BJ (cell line): ENCODE data around the gene MKRN2. TPM values are rescaled to one million over a fixed set of nuclear protein-coding genes. Genes with fewer than 3 reads are reported as not detected.
A peak's percentile ranks its signal among the peaks of the same experiment; 100 is the strongest.
"Not testable (repeated sequence)": the region's sequence is repeated elsewhere in the genome, so short reads cannot be mapped to it uniquely, and the experiment has no call there.

ENCODE experiments used
- CTCF ChIA-PET: fragments of 350-600 bp; formaldehyde crosslinking; extraction: SDS; loops from one replicate; lab custom pipeline; 2021; ENCODE audit warnings: antibody characterized with exemption, inconsistent platforms; lab: Yijun Ruan, JAX
- POLR2A ChIA-PET: fragments of 300-600 bp; sonication (Branson Sonifier 250); formaldehyde crosslinking; extraction: SDS; loops from one replicate; lab custom pipeline; 2021; ENCODE audit warnings: antibody characterized with exemption; lab: Charles Lee
- DNase-seq: peaks from one replicate; pipeline ENCODE4 v3.0.0-alpha.2; 2011; ENCODE audit warnings: low read depth
- H3K27me3 ChIP-seq: 2 replicates; pipeline ENCODE4 v1.6.0; 2011; ENCODE audit warnings: low read length; ENCODE audit not compliant: control insufficient read depth, insufficient read depth
- H3K36me3 ChIP-seq: 2 replicates; pipeline ENCODE4 v1.5.1; 2011; ENCODE audit warnings: low read length; ENCODE audit not compliant: control insufficient read depth, insufficient read depth
- H3K4me3 ChIP-seq: 2 replicates; pipeline ENCODE4 v1.5.1; 2011; ENCODE audit warnings: low read depth, mild to moderate bottlenecking, control low read depth, low read length
- polyA plus RNA-seq: library from polyadenylated mRNA; depleted of rRNA; stranded (reverse); fragments of >200 nt; gene quantifications from 2 replicates; pipeline ENCODE4 v1.2.3, GENCODE V29; 2011
- TF ChIP-seq, protein P1 (sequence below): IDR thresholded peaks from 2 replicates; pipeline ENCODE4 v1.5.1; 2011; ENCODE audit warnings: low read depth, mild to moderate bottlenecking, control low read depth, inconsistent platforms, low read length, moderate library complexity; ENCODE audit not compliant: insufficient read depth

MKRN2 gene
- polyA plus RNA-seq, 1 experiment = 56.2 TPM

DNA sequence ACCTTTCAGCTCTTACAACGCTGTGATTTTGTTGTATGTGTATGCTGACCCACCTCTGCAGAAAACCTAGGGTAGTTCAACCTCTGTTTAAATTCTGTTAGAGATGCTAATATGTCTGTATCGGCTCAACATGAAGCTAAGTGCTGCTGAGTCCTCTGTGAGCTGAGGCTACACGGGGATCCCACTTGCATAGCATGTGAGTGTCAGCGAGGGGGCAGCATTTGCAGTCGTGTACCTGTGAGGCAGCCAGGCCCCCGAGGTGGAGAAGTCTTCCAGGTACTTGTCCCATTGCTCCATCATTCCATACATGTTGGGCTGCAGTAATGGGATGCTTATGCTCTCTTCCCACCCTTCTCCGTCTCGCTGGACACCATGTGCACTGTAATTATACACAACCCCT is 15.3 kb upstream of the MKRN2 start:
- no peaks in the 10 kb centered on the region for H3K36me3 ChIP-seq
- H3K27me3 ChIP-seq = no peaks in the 10 kb centered on the region
- H3K4me3 ChIP-seq = no peak overlapping the region
- CTCF ChIA-PET = interaction anchor here (0.5 to 1.6 kb wide), 8 partner anchors 9 to 1297 kb away, joined by 3 to 7 read pairs (median 4); no protein-coding TSS in a partner anchor
- POLR2A ChIA-PET = interaction anchor here (0.8 kb wide), 1 partner anchor 33 kb away, joined by 3 read pairs; no protein-coding TSS in a partner anchor
- no peak for DNase-seq
- TF ChIP-seq, protein P1, sequence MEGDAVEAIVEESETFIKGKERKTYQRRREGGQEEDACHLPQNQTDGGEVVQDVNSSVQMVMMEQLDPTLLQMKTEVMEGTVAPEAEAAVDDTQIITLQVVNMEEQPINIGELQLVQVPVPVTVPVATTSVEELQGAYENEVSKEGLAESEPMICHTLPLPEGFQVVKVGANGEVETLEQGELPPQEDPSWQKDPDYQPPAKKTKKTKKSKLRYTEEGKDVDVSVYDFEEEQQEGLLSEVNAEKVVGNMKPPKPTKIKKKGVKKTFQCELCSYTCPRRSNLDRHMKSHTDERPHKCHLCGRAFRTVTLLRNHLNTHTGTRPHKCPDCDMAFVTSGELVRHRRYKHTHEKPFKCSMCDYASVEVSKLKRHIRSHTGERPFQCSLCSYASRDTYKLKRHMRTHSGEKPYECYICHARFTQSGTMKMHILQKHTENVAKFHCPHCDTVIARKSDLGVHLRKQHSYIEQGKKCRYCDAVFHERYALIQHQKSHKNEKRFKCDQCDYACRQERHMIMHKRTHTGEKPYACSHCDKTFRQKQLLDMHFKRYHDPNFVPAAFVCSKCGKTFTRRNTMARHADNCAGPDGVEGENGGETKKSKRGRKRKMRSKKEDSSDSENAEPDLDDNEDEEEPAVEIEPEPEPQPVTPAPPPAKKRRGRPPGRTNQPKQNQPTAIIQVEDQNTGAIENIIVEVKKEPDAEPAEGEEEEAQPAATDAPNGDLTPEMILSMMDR = peak; percentile 42

DNA sequence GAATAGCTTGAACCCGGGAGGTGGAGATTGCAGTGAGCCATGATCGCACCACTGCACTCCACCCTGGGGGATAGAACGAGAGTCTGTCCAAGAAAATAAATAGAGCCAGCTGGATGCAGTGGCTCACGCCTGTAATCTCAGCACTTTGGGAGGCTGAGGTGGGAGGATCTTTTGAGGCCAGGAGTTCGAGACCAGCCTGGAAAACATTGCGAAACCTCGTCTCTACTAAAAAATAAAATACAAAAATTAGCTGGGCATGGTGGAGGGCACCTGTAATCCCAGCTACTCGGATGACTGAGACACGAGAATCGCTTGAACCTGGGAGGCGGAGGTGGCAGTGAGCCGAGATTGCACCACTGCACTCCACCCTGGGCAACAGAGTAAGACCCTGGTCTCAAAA is 13.4 kb upstream of the MKRN2 start:
- POLR2A ChIA-PET, H3K36me3 ChIP-seq, H3K27me3 ChIP-seq, H3K4me3 ChIP-seq, DNase-seq: not testable (repeated sequence)
- CTCF ChIA-PET = interaction anchor here (1.2 to 1.3 kb wide), 3 partner anchors 64 to 409 kb away, joined by 3 read pairs; no protein-coding TSS in a partner anchor

DNA sequence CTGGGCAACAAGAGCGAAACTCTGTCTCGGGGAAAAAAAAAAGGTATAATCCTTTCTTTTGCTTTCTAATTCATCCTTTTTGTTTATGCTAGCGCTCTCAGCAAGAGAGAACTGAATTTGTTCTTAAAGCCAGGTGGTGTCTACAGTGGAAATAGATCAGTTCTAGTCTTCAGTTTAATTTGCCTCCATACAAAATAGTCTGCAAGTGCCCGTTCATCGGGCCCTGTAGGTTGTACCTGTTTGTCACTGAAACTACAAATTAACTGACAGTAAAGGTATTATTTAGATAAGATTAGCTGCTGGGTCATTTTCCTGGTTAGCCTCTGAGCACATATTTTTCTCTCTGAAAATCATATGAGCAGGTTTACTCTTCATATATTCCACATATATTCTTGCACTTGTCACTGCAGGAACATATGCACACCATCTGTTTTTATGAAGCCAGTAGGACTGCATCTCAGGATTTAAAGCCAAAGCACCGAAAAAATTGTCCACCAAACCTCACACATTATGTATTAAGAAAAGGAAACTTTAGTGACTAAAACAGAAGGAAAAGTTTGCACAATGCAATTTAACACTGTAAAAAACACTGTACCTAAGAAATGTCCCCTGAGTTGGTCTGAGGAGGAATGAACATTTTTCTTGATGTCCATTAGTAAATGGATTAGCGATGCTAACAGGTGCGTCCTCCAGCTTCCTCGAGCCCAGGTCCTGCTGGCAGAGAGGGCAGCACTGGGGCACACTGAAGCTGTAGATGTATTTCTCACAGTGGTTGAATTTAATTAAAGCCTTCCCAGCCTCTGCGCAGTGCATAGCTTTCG is 12.0 kb upstream of the MKRN2 start:
- Histone ChIP-seq H3K4me3 (no peak overlapping the region), H3K27me3 (no peaks in the 10 kb centered on the region), H3K36me3 (no peaks in the 10 kb centered on the region)
- ChIA-PET CTCF (interaction anchor here (1.2 to 2.4 kb wide), 2 partner anchors 11 to 175 kb away, joined by 3 to 5 read pairs; partner anchors contain the start of gene MKRN2), POLR2A (no interaction called here)
- DNase-seq = no peak
- TF ChIP-seq, protein P1 = no peak

DNA sequence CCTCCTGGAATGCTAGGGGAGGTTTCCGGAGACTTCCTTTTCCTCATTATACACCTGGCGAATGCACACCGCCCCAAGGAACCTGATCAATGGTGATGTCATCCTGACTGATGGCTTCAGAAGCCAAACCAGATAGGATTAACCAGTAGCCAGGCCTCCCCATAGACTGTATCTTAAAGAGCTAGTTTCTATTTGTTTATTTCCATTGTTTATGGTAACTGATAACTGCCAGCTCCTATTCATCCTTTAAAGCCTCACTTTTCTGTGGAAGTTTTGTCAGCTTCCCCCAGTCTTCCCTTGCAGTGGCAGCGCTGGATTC is 11.5 kb upstream of the MKRN2 start, which contains the start of gene MKRN2OS:
TSS of gene MKRN2OS (minus strand) at position 27 of the 319 bp plus-strand sequence. CDS start 35 bp downstream, outside the sequence.
- no peaks in the 10 kb centered on the region for H3K36me3 ChIP-seq
- no peaks in the 10 kb centered on the region for H3K27me3 ChIP-seq
- TF ChIP-seq, protein P1 = no peak
- H3K4me3 ChIP-seq = no peak within 1 kb of the TSS
- DNase-seq = no peak
- POLR2A ChIA-PET = no interaction called here
- CTCF ChIA-PET = interaction anchor here (2.4 kb wide), 1 partner anchor 11 kb away, joined by 5 read pairs; the partner anchor contains the start of gene MKRN2

DNA sequence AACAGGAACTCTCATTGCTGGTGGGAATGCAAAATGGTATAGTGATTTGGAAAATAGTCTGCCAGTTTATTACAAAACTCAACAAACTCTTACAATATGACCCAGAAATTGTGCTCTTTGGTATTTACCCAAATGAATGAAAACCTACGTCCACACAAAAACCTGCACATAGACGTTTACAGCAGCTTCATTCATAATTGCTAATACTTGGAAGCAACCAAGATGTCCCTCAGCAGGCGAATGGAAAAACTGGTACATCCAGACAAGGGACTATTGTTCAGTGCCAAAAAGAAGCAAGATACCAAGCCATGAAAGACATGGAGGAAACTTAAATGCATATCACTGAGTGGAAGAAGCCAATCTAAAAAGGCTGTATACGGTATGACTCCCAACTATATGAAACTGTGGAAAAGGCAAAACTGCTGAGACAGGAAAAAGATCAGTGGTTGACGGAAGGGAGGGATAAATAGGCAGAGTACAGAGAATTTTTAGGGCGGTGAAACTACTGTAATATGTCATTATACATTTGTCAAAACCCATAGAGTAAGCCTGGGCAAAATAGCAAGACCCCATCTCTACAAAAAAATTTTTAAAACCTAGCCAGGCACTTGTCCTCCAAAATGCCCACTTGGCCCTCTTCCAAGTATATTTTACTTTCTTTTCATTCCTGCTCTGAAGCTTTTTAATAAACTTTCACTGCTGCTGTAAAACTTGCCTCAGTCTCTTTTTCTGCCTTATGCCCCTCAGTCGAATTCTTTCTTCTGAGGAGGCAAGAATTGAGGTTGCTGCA is 6.7 kb upstream of the MKRN2 start:
- CTCF ChIA-PET = interaction anchor here (1.3 kb wide), 1 partner anchor 14 kb away, joined by 3 read pairs; no protein-coding TSS in a partner anchor
- Histone ChIP-seq H3K36me3 (no peaks in the 10 kb centered on the region), H3K27me3 (no peaks in the 10 kb centered on the region), H3K4me3 (no peak overlapping the region)
- no peak for DNase-seq
- POLR2A ChIA-PET = no interaction called here
- TF ChIP-seq, protein P1 = no peak
